Natural killer cell (primary cell): ENCODE results near the gene GOLGA1. TPM values are rescaled to one million over a fixed set of nuclear protein-coding genes. Genes with fewer than 3 reads are reported as not detected.
"Not testable (repeated sequence)": the region's sequence is repeated elsewhere in the genome, so short reads cannot be mapped to it uniquely, and the experiment has no call there.

Experiments
- ATAC-seq, 3 donors: fragments of 150-1000 bp in 2 of 3; fragments of 200-7000 bp in 1 of 3; cut with Tn5 transposase; 1 replicate in 1 of 3; 2 replicates in 2 of 3; pipeline ENCODE4 v1.10.0; 2021; ENCODE audit warnings: mild to moderate bottlenecking in 2 of 3, moderate library complexity in 2 of 3
- DNase-seq, 2 donors: peaks; one replicate each; pipeline versions ENCODE4 v3.0.0 to v3.0.0-alpha.2; 2013 to 2021; ENCODE audit warnings: mixed read lengths in 1 of 2
- H3K27ac ChIP-seq: one replicate; pipeline ENCODE4 v1.5.1; 2013; ENCODE audit warnings: mild to moderate bottlenecking, low read length
- H3K27me3 ChIP-seq: one replicate; pipeline ENCODE4 v1.6.1; 2013; ENCODE audit warnings: low read length; ENCODE audit not compliant: control insufficient read depth, insufficient read depth
- H3K36me3 ChIP-seq: one replicate; pipeline ENCODE4 v1.6.1; 2013; ENCODE audit warnings: low read length; ENCODE audit not compliant: control insufficient read depth, insufficient read depth
- H3K4me1 ChIP-seq: one replicate; pipeline ENCODE4 v1.6.1; 2013; ENCODE audit warnings: low read length; ENCODE audit not compliant: control insufficient read depth, insufficient read depth
- H3K4me3 ChIP-seq: one replicate; pipeline ENCODE4 v1.5.1; 2013; ENCODE audit warnings: low read length
- H3K9me3 ChIP-seq: one replicate; pipeline ENCODE4 v1.6.1; 2013; ENCODE audit warnings: low read length; ENCODE audit not compliant: control insufficient read depth, insufficient read depth
- H3K27ac Mint-ChIP-seq, 2 donors: one replicate each; pipeline ENCODE4 v1.8.0; 2022; ENCODE audit warnings: mild to moderate bottlenecking in 2 of 2, mixed read lengths in 2 of 2, moderate library complexity in 1 of 2
- H3K27me3 Mint-ChIP-seq, 2 donors: one replicate each; pipeline ENCODE4 v1.8.0; 2022; ENCODE audit warnings: low read depth in 2 of 2, mixed read lengths in 2 of 2
- H3K36me3 Mint-ChIP-seq: one replicate; pipeline ENCODE4 v1.8.0; 2022; ENCODE audit warnings: mixed read lengths
- H3K4me1 Mint-ChIP-seq, 2 donors: one replicate each; pipeline ENCODE4 v1.8.0; 2022; ENCODE audit warnings: mixed read lengths in 2 of 2
- H3K4me3 Mint-ChIP-seq: one replicate; pipeline ENCODE4 v1.8.0; 2022; ENCODE audit warnings: mild to moderate bottlenecking, moderate library complexity, mixed read lengths
- H3K9me3 Mint-ChIP-seq, 2 donors: one replicate each; pipeline ENCODE4 v1.8.0; 2022; ENCODE audit warnings: mixed read lengths in 2 of 2
- CTCF ChIP-seq: fragments of 200-600 bp; IDR thresholded peaks from one replicate; pipeline ENCODE4 v1.8.0; 2022; ENCODE audit warnings: antibody characterized with exemption
- WGBS: methylation state at CpG from one replicate; pipeline ENCODE4 v1.1.7; 2013; ENCODE audit warnings: missing lambda C conversion rate; ENCODE audit not compliant: insufficient coverage; 5-methylcytosine and 5-hydroxymethylcytosine counted together
- intact Hi-C: fragments of 100-400 bp; cut with micrococcal nuclease; formaldehyde crosslinking; loops from one replicate; pipeline ENCODE4 v1.14.2; 2022
- total RNA-seq, 4 donors: library from RNA; stranded (reverse); fragments of 120-200 nt in 1 of 4; gene quantifications; one replicate each; pipeline versions ENCODE4 v1.2.3 to v1.2.4, GENCODE V29; 2013 to 2022

The GOLGA1 gene
- total RNA-seq, 3 donors from 2014 or later (not counting 1 experiment from before 2014, with no cell fraction given) = 21.5 to 32.4 (median 27.0) TPM

- ATAC-seq = no peak
- Histone ChIP-seq H3K27ac (no peak overlapping the region), H3K9me3 (no peaks in the 10 kb centered on the region), H3K36me3 (peaks cover 42% of the 10 kb centered on the region), H3K4me1 (no peaks in the 10 kb centered on the region), H3K27me3 (no peaks in the 10 kb centered on the region), H3K4me3 (no peak overlapping the region)
- no peak overlapping the region for H3K4me3 Mint-ChIP-seq
- H3K36me3 Mint-ChIP-seq = peaks cover 11% of the 10 kb centered on the region
- H3K27me3 Mint-ChIP-seq = no peaks in the 10 kb centered on the region
- peaks cover 7 to 13% of the 10 kb centered on the region in 2 donors for H3K4me1 Mint-ChIP-seq
- H3K27ac Mint-ChIP-seq = peak overlapping the region; percentile 22 to 48
- intact Hi-C loops = no loop called here
- no peak for DNase-seq
- TF ChIP-seq CTCF = no peak
- H3K9me3 Mint-ChIP-seq = no peaks in the 10 kb centered on the region
Measured at GRCh38 chr9:124934290-124934689, 6.6 kb downstream of the GOLGA1 start.

- no peaks in the 10 kb centered on the region for H3K4me1 ChIP-seq
- no CpG with 5 or more reads among the region's 1 CpG for WGBS
- no peak overlapping the region for H3K27ac Mint-ChIP-seq
- no peaks in the 10 kb centered on the region for H3K27me3 ChIP-seq
- no peaks in the 10 kb centered on the region for H3K9me3 ChIP-seq
- peaks cover 60% of the 10 kb centered on the region for H3K36me3 ChIP-seq
- H3K27me3 Mint-ChIP-seq = no peaks in the 10 kb centered on the region
- H3K36me3 Mint-ChIP-seq = peaks cover 11% of the 10 kb centered on the region
- H3K4me3 ChIP-seq = no peak overlapping the region
- no peak for ATAC-seq
- intact Hi-C loops = no loop called here
- DNase-seq = no peak
- H3K27ac ChIP-seq = no peak overlapping the region
- H3K9me3 Mint-ChIP-seq = no peaks in the 10 kb centered on the region
- H3K4me3 Mint-ChIP-seq = no peak overlapping the region
- peaks cover 7 to 8% of the 10 kb centered on the region in 2 donors for H3K4me1 Mint-ChIP-seq
- no peak for TF ChIP-seq CTCF
Measured at GRCh38 chr9:124932333-124932732, 8.6 kb downstream of the GOLGA1 start.

GRCh38 chr9:124929464-124929863 lies 11.4 kb downstream of the GOLGA1 start:
- WGBS = 91% methylated on average over 2 of the region's 3 CpGs
- H3K27me3 Mint-ChIP-seq = no peaks in the 10 kb centered on the region
- no peak overlapping the region for H3K27ac ChIP-seq
- peaks cover 16% of the 10 kb centered on the region for H3K36me3 Mint-ChIP-seq
- H3K4me3 Mint-ChIP-seq = no peak overlapping the region
- DNase-seq (peak in 1 of 2 donors; percentile 7), ATAC-seq (no peak)
- no peaks in the 10 kb centered on the region for H3K4me1 ChIP-seq
- H3K9me3 Mint-ChIP-seq = no peaks in the 10 kb centered on the region
- peaks cover 7% of the 10 kb centered on the region in 2 donors for H3K4me1 Mint-ChIP-seq
- no peak overlapping the region for H3K27ac Mint-ChIP-seq
- H3K36me3 ChIP-seq = peaks cover 58% of the 10 kb centered on the region
- no peaks in the 10 kb centered on the region for H3K9me3 ChIP-seq
- H3K4me3 ChIP-seq = no peak overlapping the region
- intact Hi-C loops = no loop called here
- TF ChIP-seq CTCF = no peak
- H3K27me3 ChIP-seq = no peaks in the 10 kb centered on the region

- intact Hi-C loops = no loop called here
- no peak for TF ChIP-seq CTCF
- Mint-ChIP-seq H3K9me3 (no peaks in the 10 kb centered on the region), H3K4me1 (no peaks in the 10 kb centered on the region), H3K27me3 (no peaks in the 10 kb centered on the region), H3K4me3 (no peak overlapping the region), H3K27ac (no peak overlapping the region), H3K36me3 (peaks cover 7% of the 10 kb centered on the region)
- Histone ChIP-seq H3K27ac (no peak overlapping the region), H3K9me3 (no peaks in the 10 kb centered on the region), H3K36me3 (peaks cover 56% of the 10 kb centered on the region), H3K27me3 (no peaks in the 10 kb centered on the region), H3K4me1 (no peaks in the 10 kb centered on the region), H3K4me3 (no peak overlapping the region)
- ATAC-seq = no peak
- WGBS = 97% methylated on average over 2 of the region's 3 CpGs
- DNase-seq = no peak
Measured at GRCh38 chr9:124928116-124928515, 12.8 kb downstream of the GOLGA1 start.

GRCh38 chr9:124920394-124920793 lies 20.5 kb downstream of the GOLGA1 start:
- H3K36me3 ChIP-seq = peaks cover 38% of the 10 kb centered on the region
- H3K4me1 ChIP-seq, H3K4me3 Mint-ChIP-seq, DNase-seq, H3K27me3 Mint-ChIP-seq, H3K36me3 Mint-ChIP-seq, H3K27ac Mint-ChIP-seq, H3K27ac ChIP-seq, H3K4me3 ChIP-seq, H3K4me1 Mint-ChIP-seq, H3K9me3 ChIP-seq, ATAC-seq, H3K27me3 ChIP-seq, H3K9me3 Mint-ChIP-seq, intact Hi-C loops: not testable (repeated sequence)
- WGBS = 97% methylated on average over 6 of the region's 6 CpGs
